ENCODE data around the gene CTNNA2.

CTNNA2 gene

GRCh38 chr2:79512442-79513401 is at the start of gene CTNNA2:
Gene CTNNA2 (plus strand): TSS chr2:79513051.
- FAIRE-seq (peak; percentile 74), DNase-seq (ENCODE audit: low spot score) (peak; percentile 96)

- DNase-seq (ENCODE audit: low spot score), result no peak
Measured at GRCh38 chr2:79487399-79487798, 25.5 kb upstream of the CTNNA2 start.

GRCh38 chr2:79511320-79511951 is 1.4 kb upstream of the CTNNA2 start:
- no peak for FAIRE-seq
- peak; percentile 65 for DNase-seq (ENCODE audit: low spot score)

More at GRCh38 chr2:79487399-79487798, 25.5 kb upstream of the CTNNA2 start:
- no peak for FAIRE-seq

GRCh38 chr2:79513711-79514110 is 860 bp downstream of the CTNNA2 start:
- FAIRE-seq (no peak), DNase-seq (ENCODE audit: low spot score) (no peak)

- DNase-seq (ENCODE audit: low spot score) (no peak), FAIRE-seq (no peak)
Measured at GRCh38 chr2:79529636-79530035, 16.8 kb downstream of the CTNNA2 start.

GRCh38 chr2:79530443-79530842 is 17.6 kb downstream of the CTNNA2 start:
- DNase-seq (ENCODE audit: low spot score) (peak; percentile 15), FAIRE-seq (no peak)

GRCh38 chr2:79547568-79547967 is 34.7 kb downstream of the CTNNA2 start:
- no peak for DNase-seq (ENCODE audit: low spot score)
- FAIRE-seq, result no peak

GRCh38 chr2:79552653-79553052 is 39.8 kb downstream of the CTNNA2 start:
- DNase-seq (ENCODE audit: low spot score) (no peak), FAIRE-seq (no peak)

GRCh38 chr2:79554899-79555298 is 42.0 kb downstream of the CTNNA2 start:
- DNase-seq (ENCODE audit: low spot score) (no peak), FAIRE-seq (no peak)

GRCh38 chr2:79564065-79564464 is 51.2 kb downstream of the CTNNA2 start:
- FAIRE-seq (no peak), DNase-seq (ENCODE audit: low spot score) (no peak)

GRCh38 chr2:79569048-79569447 is 56.2 kb downstream of the CTNNA2 start:
- no peak for FAIRE-seq
- no peak for DNase-seq (ENCODE audit: low spot score)

GRCh38 chr2:79573895-79574674 is 61.2 kb downstream of the CTNNA2 start:
- FAIRE-seq (no peak), DNase-seq (ENCODE audit: low spot score) (no peak)

- FAIRE-seq, result no peak
- no peak for DNase-seq (ENCODE audit: low spot score)
Measured at GRCh38 chr2:79576451-79576850, 63.6 kb downstream of the CTNNA2 start.

GRCh38 chr2:79578952-79579351 is 66.1 kb downstream of the CTNNA2 start:
- DNase-seq (ENCODE audit: low spot score), result no peak
- FAIRE-seq, result no peak

- FAIRE-seq (no peak), DNase-seq (ENCODE audit: low spot score) (no peak)
Measured at GRCh38 chr2:79580175-79580574, 67.3 kb downstream of the CTNNA2 start.

GRCh38 chr2:79585701-79586433 is 73.0 kb downstream of the CTNNA2 start:
- DNase-seq (ENCODE audit: low spot score) (peak; percentile 74), FAIRE-seq (no peak)

- DNase-seq (ENCODE audit: low spot score) (no peak), FAIRE-seq (no peak)
Measured at GRCh38 chr2:79591281-79591680, 78.4 kb downstream of the CTNNA2 start.

GRCh38 chr2:79593237-79593867 is 80.5 kb downstream of the CTNNA2 start:
- FAIRE-seq, result no peak
- no peak for DNase-seq (ENCODE audit: low spot score)

- DNase-seq (ENCODE audit: low spot score) (no peak), FAIRE-seq (no peak)
Measured at GRCh38 chr2:79596403-79596802, 83.6 kb downstream of the CTNNA2 start.

- DNase-seq (ENCODE audit: low spot score) (no peak), FAIRE-seq (no peak)
Measured at GRCh38 chr2:79604748-79605147, 91.9 kb downstream of the CTNNA2 start.
